B cell (primary cell): ENCODE data around the gene GPER1. TPM values are rescaled to one million over a fixed set of nuclear protein-coding genes. Genes with fewer than 3 reads are reported as not detected.
"Not testable (repeated sequence)": the region's sequence is repeated elsewhere in the genome, so short reads cannot be mapped to it uniquely, and the experiment has no call there.

Experiments used
- ATAC-seq: fragments of 200-7000 bp; cut with Tn5 transposase; one replicate; pipeline ENCODE4 v1.10.0; 2021; ENCODE audit warnings: low read depth, mild to moderate bottlenecking, moderate number of reproducible peaks, moderate library complexity
- CTCF ChIA-PET: fragments of 350-600 bp; sonication (Branson Sonifier 250); formaldehyde crosslinking; loops from one replicate; lab custom pipeline; 2021; ENCODE audit warnings: antibody characterized with exemption, inconsistent platforms; lab: Charles Lee
- POLR2A ChIA-PET: fragments of 350-600 bp; sonication (Branson Sonifier 250); formaldehyde crosslinking; loops from one replicate; lab custom pipeline; 2021; ENCODE audit warnings: antibody characterized with exemption; lab: Charles Lee
- DNase-seq: peaks from one replicate; pipeline ENCODE4 v3.0.0; 2013
- H2AFZ ChIP-seq: 2 replicates; pipeline ENCODE4 v1.6.1; 2012; ENCODE audit warnings: mild to moderate bottlenecking, low read depth, low read length; ENCODE audit not compliant: insufficient read depth, poor library complexity, severe bottlenecking
- H3K27ac ChIP-seq, 2 donors: 1 replicate in 1 of 2; 2 replicates in 1 of 2; pipeline ENCODE4 v1.5.1; 2012 to 2013; ENCODE audit warnings: low read length in 2 of 2, mild to moderate bottlenecking in 2 of 2, moderate library complexity in 1 of 2
- H3K27me3 ChIP-seq, 4 experiments: fragments of 200-600 bp in 1 of 4; sonication (generic) in 1 of 4; replicated peaks in 1 of 4; 1 replicate in 2 of 4; 2 replicates in 2 of 4; pipeline versions ENCODE4 v1.6.1 to v1.7.0; 2013 to 2016; ENCODE audit warnings: low read length in 3 of 4, mild to moderate bottlenecking in 2 of 4, mixed read lengths in 1 of 4, moderate library complexity in 1 of 4; ENCODE audit not compliant: insufficient read depth in 4 of 4, control insufficient read depth in 3 of 4; ENCODE audit errors: control extremely low read depth in 1 of 4
- H3K36me3 ChIP-seq, 2 experiments: replicated peaks in 1 of 2; 1 replicate in 1 of 2; 2 replicates in 1 of 2; pipeline versions ENCODE4 v1.6.1 to v1.7.1; 2013; ENCODE audit warnings: low read length in 1 of 2; ENCODE audit not compliant: insufficient read depth in 2 of 2, control insufficient read depth in 1 of 2; ENCODE audit errors: control extremely low read depth in 1 of 2, extremely low read depth in 1 of 2
- H3K4me1 ChIP-seq, 2 donors: fragments of 200-600 bp in 1 of 2; sonication (generic) in 1 of 2; 1 replicate in 1 of 2; 2 replicates in 1 of 2; pipeline versions ENCODE4 v1.5.1 to v1.6.1; 2013 to 2017; ENCODE audit warnings: low read length in 2 of 2; ENCODE audit not compliant: control insufficient read depth in 2 of 2, insufficient read depth in 2 of 2
- H3K4me2 ChIP-seq: replicated peaks from 2 replicates; pipeline ENCODE3; 2012; ENCODE audit warnings: mild to moderate bottlenecking, low read depth, low read length; ENCODE audit not compliant: poor library complexity, severe bottlenecking
- H3K4me3 ChIP-seq, 5 experiments: fragments of 200-600 bp in 1 of 5; sonication (generic) in 1 of 5; 1 replicate in 3 of 5; 2 replicates in 2 of 5; pipeline versions ENCODE4 v1.5.1 to v1.7.0; 2011 to 2016; ENCODE audit warnings: low read length in 4 of 5, mild to moderate bottlenecking in 4 of 5, low read depth in 2 of 5, control low read depth in 1 of 5, moderate library complexity in 1 of 5; ENCODE audit not compliant: insufficient read depth in 1 of 5; ENCODE audit errors: control extremely low read depth in 1 of 5, extremely low read depth in 1 of 5
- H3K79me2 ChIP-seq: fragments of 200-600 bp; sonication (generic); one replicate; pipeline ENCODE4 v1.6.0; 2016; ENCODE audit warnings: low read length; ENCODE audit not compliant: control insufficient read depth, insufficient read depth
- H3K9ac ChIP-seq: fragments of 200-600 bp; sonication (generic); 2 replicates; pipeline ENCODE4 v1.6.1; 2017; ENCODE audit warnings: mild to moderate bottlenecking, low read length, moderate library complexity
- H3K9me3 ChIP-seq, 3 donors: one replicate each; pipeline versions ENCODE4 v1.6.1 to v1.7.1; 2013; ENCODE audit warnings: low read length in 2 of 3; ENCODE audit not compliant: control insufficient read depth in 2 of 3, insufficient read depth in 1 of 3; ENCODE audit errors: control extremely low read depth in 1 of 3
- H4K20me1 ChIP-seq: 2 replicates; pipeline ENCODE4 v1.6.0; 2012; ENCODE audit warnings: mild to moderate bottlenecking, low read length; ENCODE audit not compliant: insufficient read depth, control insufficient read depth, poor library complexity, severe bottlenecking
- H3K27ac Mint-ChIP-seq: one replicate; pipeline ENCODE4 v1.8.0; 2021; ENCODE audit warnings: mixed read lengths
- H3K27me3 Mint-ChIP-seq: one replicate; pipeline ENCODE4 v1.8.0; 2021; ENCODE audit warnings: mixed read lengths
- H3K4me1 Mint-ChIP-seq: one replicate; pipeline ENCODE4 v1.8.0; 2021; ENCODE audit warnings: mixed read lengths
- H3K4me3 Mint-ChIP-seq: one replicate; pipeline ENCODE4 v1.8.0; 2021; ENCODE audit warnings: mixed read lengths
- H3K9me3 Mint-ChIP-seq: one replicate; pipeline ENCODE4 v1.8.0; 2022; ENCODE audit warnings: mixed read lengths; ENCODE audit not compliant: insufficient read depth
- CTCF ChIP-seq: fragments of 200-600 bp; IDR thresholded peaks from one replicate; pipeline ENCODE4 v1.8.0; 2022; ENCODE audit warnings: antibody characterized with exemption, mild to moderate bottlenecking
- EZH2 ChIP-seq: IDR thresholded peaks from 2 replicates; pipeline ENCODE4 v1.6.1; 2012; ENCODE audit warnings: borderline replicate concordance, low read depth, mild to moderate bottlenecking, moderate library complexity, low read length; ENCODE audit not compliant: insufficient read depth, poor library complexity, severe bottlenecking
- WGBS: methylation state at CpG from one replicate; pipeline ENCODE4 v1.1.5; 2013; ENCODE audit warnings: missing lambda C conversion rate; ENCODE audit not compliant: insufficient coverage; 5-methylcytosine and 5-hydroxymethylcytosine counted together
- intact Hi-C: fragments of 100-400 bp; cut with micrococcal nuclease; formaldehyde crosslinking; loops from one replicate; pipeline ENCODE4 v1.10.0; 2022
- polyA plus RNA-seq: library from polyadenylated mRNA; depleted of rRNA; stranded (reverse); fragments of >200 nt; gene quantifications from 2 replicates; pipeline ENCODE4 v1.2.3, GENCODE V29; 2012
- total RNA-seq, 2 donors: library from RNA; stranded (reverse); fragments of 120-200 nt in 1 of 2; gene quantifications; 1 replicate in 1 of 2; 2 replicates in 1 of 2; pipeline versions ENCODE4 v1.2.3 to v1.2.4, GENCODE V29; 2013 to 2022

GPER1 gene
- total and polyA plus RNA-seq, 2 donors (not counting 1 experiment from before 2014, with no cell fraction given): 3.2 to 21.3 TPM

DNA sequence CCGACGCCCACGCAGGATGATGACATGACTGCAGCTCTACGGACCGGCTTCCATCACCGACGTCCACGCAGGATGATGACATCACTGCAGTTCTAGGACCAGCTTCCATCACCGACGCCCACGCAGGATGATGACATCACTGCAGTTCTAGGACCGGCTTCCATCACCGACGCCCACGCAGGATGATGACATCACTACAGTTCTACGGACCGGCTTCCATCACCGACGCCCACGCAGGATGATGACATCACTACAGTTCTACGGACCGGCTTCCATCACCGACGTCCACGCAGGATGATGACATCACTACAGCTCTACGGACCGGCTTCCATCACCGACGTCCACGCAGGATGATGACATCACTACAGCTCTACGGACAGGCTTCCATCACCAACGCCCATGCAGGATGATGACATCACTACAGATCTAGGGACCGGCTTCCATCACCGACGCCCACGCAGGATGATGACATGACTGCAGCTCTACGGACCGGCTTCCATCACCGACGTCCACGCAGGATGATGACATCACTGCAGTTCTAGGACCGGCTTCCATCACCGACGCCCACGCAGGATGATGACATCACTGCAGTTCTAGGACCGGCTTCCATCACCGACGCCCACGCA lies 28.6 kb downstream of the GPER1 start:
- 100% methylated on average over 5 of the region's 49 CpGs for WGBS
- H2AFZ ChIP-seq, CTCF ChIA-PET, POLR2A ChIA-PET, H3K9me3 Mint-ChIP-seq, H3K9ac ChIP-seq, H3K4me3 ChIP-seq, H3K27ac ChIP-seq, ATAC-seq, H3K9me3 ChIP-seq, H3K4me3 Mint-ChIP-seq, H3K4me1 Mint-ChIP-seq, H3K4me2 ChIP-seq, H3K4me1 ChIP-seq, H3K27ac Mint-ChIP-seq, H3K27me3 ChIP-seq, DNase-seq, H4K20me1 ChIP-seq, intact Hi-C loops, H3K36me3 ChIP-seq, H3K27me3 Mint-ChIP-seq: not testable (repeated sequence)
- H3K79me2 ChIP-seq: peaks cover 14% of the 10 kb centered on the region

DNA sequence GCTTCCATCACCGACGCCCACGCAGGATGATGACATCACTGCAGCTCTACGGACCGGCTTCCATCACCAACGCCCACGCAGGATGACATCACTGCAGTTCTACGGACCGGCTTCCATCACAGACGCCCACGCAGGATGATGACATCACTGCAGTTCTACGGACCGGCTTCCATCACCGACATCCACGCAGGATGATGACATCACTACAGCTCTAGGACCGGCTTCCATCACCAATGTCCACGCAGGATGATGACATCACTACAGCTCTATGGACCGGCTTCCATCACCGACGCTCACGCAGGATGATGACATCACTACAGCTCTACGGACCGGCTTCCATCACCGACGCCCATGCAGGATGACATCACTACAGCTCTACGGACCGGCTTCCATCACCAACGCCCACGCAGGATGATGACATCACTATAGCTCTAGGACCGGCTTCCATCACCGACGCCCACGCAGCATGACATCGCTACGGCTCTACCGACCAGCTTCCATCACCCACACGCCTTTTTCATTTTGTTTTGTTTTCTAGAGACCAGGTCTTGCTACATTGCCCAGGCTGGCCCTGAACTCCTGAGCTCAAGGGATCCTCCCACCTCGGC lies 29.5 kb downstream of the GPER1 start:
- intact Hi-C loops: no loop called here
- ATAC-seq: no peak
- ChIA-PET CTCF (no interaction called here), POLR2A (interaction anchor here (0.6 kb wide), 1 partner anchor 17 kb away, joined by 3 read pairs; no protein-coding TSS in a partner anchor)
- H3K4me2 ChIP-seq: no peak overlapping the region
- peaks cover 24% of the 10 kb centered on the region for H3K79me2 ChIP-seq
- H3K9me3 Mint-ChIP-seq: no peaks in the 10 kb centered on the region
- H2AFZ ChIP-seq: no peak overlapping the region
- TF ChIP-seq EZH2: no peak
- no peak for TF ChIP-seq CTCF
- peaks cover 2% of the 10 kb centered on the region for H3K4me1 Mint-ChIP-seq
- H3K4me3 ChIP-seq: no peak overlapping the region
- H4K20me1 ChIP-seq: no peaks in the 10 kb centered on the region
- H3K27ac Mint-ChIP-seq: no peak overlapping the region
- H3K27ac ChIP-seq: no peak overlapping the region
- no peak overlapping the region for H3K4me3 Mint-ChIP-seq
- 96% methylated on average over 37 of the region's 38 CpGs for WGBS
- no peaks in the 10 kb centered on the region for H3K27me3 Mint-ChIP-seq
- H3K9ac ChIP-seq: no peak overlapping the region
- H3K27me3 ChIP-seq: no peaks in the 10 kb centered on the region
- peaks cover 0 to 2% (median 0%) of the 10 kb centered on the region in 3 donors for H3K9me3 ChIP-seq
- peaks cover 2 to 4% of the 10 kb centered on the region in 2 donors for H3K4me1 ChIP-seq
- H3K36me3 ChIP-seq: no peaks in the 10 kb centered on the region
- no peak for DNase-seq
